ENCODE data around the gene IRF3.

GRCh38 chr19:49643466-49643865 lies 22.2 kb downstream of the IRF3 start:
- TF ChIP-seq REST (IDR thresholded peaks at IDR 0.05; ENCODE audit: low read depth) (no peak), YY1 (IDR thresholded peaks at IDR 0.05; ENCODE audit: low read depth) (no peak), TAF1 (IDR thresholded peaks at IDR 0.05; ENCODE audit: low read depth) (no peak), CREB1 (IDR thresholded peaks at IDR 0.05; ENCODE audit: low read depth) (no peak), TEAD4 (IDR thresholded peaks at IDR 0.05) (no peak), FOXM1 (IDR thresholded peaks at IDR 0.05; ENCODE audit: borderline replicate concordance, low read depth) (no peak), CEBPB (IDR thresholded peaks at IDR 0.05) (no peak), MAX (IDR thresholded peaks at IDR 0.05) (no peak), RAD21 (IDR thresholded peaks at IDR 0.05; ENCODE audit: low read depth) (no peak)
